Measurements from ENCODE around the gene SMIM41. TPM values are rescaled to one million over a fixed set of nuclear protein-coding genes. Genes with fewer than 3 reads are reported as not detected.

The SMIM41 gene
- total RNA-seq, 1 experiment from 2014 or later, result not detected

- no peak for DNase-seq (ENCODE audit: low read depth, low spot score)
- no peaks in the 10 kb centered on the region for H3K36me3 ChIP-seq (ENCODE audit: control insufficient read depth, insufficient read depth, low read length)
- H3K4me3 ChIP-seq (ENCODE audit: low read depth in 2 of 2, low read length in 2 of 2), result no peak overlapping the region
- no peaks in the 10 kb centered on the region for H3K9me3 ChIP-seq (ENCODE audit: control insufficient read depth, insufficient read depth, low read depth, low read length)
- H3K27me3 ChIP-seq (ENCODE audit: control insufficient read depth, insufficient read depth, low read length), result 0 out of 2 replicates have a peak, but pooled peaks cover 2% of the 10 kb centered on the region
- no TSS peak for BruUV-seq (replicated peaks)
- 0 out of 2 replicates have a peak, but pooled peaks cover 5% of the 10 kb centered on the region for H3K4me1 ChIP-seq (ENCODE audit: control insufficient read depth, insufficient read depth, low read length)
- TF ChIP-seq POLR2AphosphoS5 (IDR thresholded peaks at IDR 0.05; ENCODE audit: low read depth, low read length), result no peak
- H3K27ac ChIP-seq (ENCODE audit: low read length), result no peak overlapping the region
- no peak for ATAC-seq
- POLR2A ChIA-PET, result interaction anchor here (0.7 kb wide), 1 partner anchor 34 kb away, joined by 6 read pairs; the partner anchor contains the start of gene ATG101
- intact Hi-C loops (cut with micrococcal nuclease; ENCODE audit: unreplicated experiment) (no loop called here), in situ Hi-C loops (cut with HindIII; ENCODE audit: low pct_unique_long_range_greater_than_20kb, low sequenced_read_pairs) (no loop called here)
- CTCF ChIA-PET, result no interaction called here
Measured at GRCh38 chr12:52035190-52035589, 44.3 kb upstream of the SMIM41 start.

GRCh38 chr12:52035926-52036325 is 43.6 kb upstream of the SMIM41 start:
- no peak for ATAC-seq
- H3K36me3 ChIP-seq (ENCODE audit: control insufficient read depth, insufficient read depth, low read length), result no peaks in the 10 kb centered on the region
- DNase-seq (ENCODE audit: low read depth, low spot score), result no peak
- 0 out of 2 replicates have a peak, but pooled peaks cover 2% of the 10 kb centered on the region for H3K27me3 ChIP-seq (ENCODE audit: control insufficient read depth, insufficient read depth, low read length)
- no peak overlapping the region for H3K27ac ChIP-seq (ENCODE audit: low read length)
- POLR2A ChIA-PET, result interaction anchor here (0.7 kb wide), 1 partner anchor 34 kb away, joined by 6 read pairs; the partner anchor contains the start of gene ATG101
- CTCF ChIA-PET, result no interaction called here
- no peak for TF ChIP-seq CTCF (IDR thresholded peaks at IDR 0.05)
- TF ChIP-seq REST (IDR thresholded peaks at IDR 0.05; ENCODE audit: insufficient read depth in 1 of 2, low read depth in 2 of 2, low read length in 1 of 2), result no peak
- TF ChIP-seq POLR2AphosphoS5 (IDR thresholded peaks at IDR 0.05; ENCODE audit: low read depth, low read length), result no peak
- TF ChIP-seq TCF7L2 (IDR thresholded peaks at IDR 0.05; ENCODE audit: low read depth, low read length), result no peak
- no peak for TF ChIP-seq SIN3A (IDR thresholded peaks at IDR 0.05; ENCODE audit: borderline replicate concordance, insufficient read depth, low read depth, low read length)
- no TSS peak for BruUV-seq (replicated peaks)
- H3K9me3 ChIP-seq (ENCODE audit: control insufficient read depth, insufficient read depth, low read depth, low read length), result no peaks in the 10 kb centered on the region
- 0 out of 2 replicates have a peak, but pooled peaks cover 5% of the 10 kb centered on the region for H3K4me1 ChIP-seq (ENCODE audit: control insufficient read depth, insufficient read depth, low read length)
- in situ Hi-C loops (cut with HindIII; ENCODE audit: low pct_unique_long_range_greater_than_20kb, low sequenced_read_pairs) (no loop called here), intact Hi-C loops (cut with micrococcal nuclease; ENCODE audit: unreplicated experiment) (no loop called here)
- no peak overlapping the region for H3K4me3 ChIP-seq (ENCODE audit: low read depth in 2 of 2, low read length in 2 of 2)

- H3K4me1 ChIP-seq (ENCODE audit: control insufficient read depth, insufficient read depth, low read length), result 0 out of 2 replicates have a peak, but pooled peaks cover 5% of the 10 kb centered on the region
- no peaks in the 10 kb centered on the region for H3K9me3 ChIP-seq (ENCODE audit: control insufficient read depth, insufficient read depth, low read depth, low read length)
- no peaks in the 10 kb centered on the region for H3K36me3 ChIP-seq (ENCODE audit: control insufficient read depth, insufficient read depth, low read length)
- no TSS peak for BruUV-seq (replicated peaks)
- in situ Hi-C loops (cut with HindIII; ENCODE audit: low pct_unique_long_range_greater_than_20kb, low sequenced_read_pairs), result no loop called here
- ChIA-PET POLR2A (no interaction called here), CTCF (no interaction called here)
- no peak for TF ChIP-seq CTCF (IDR thresholded peaks at IDR 0.05)
- TF ChIP-seq TCF7L2 (IDR thresholded peaks at IDR 0.05; ENCODE audit: low read depth, low read length), result 0 out of 2 replicates have a peak, but pooled peaks have one; percentile 10
- no peak for TF ChIP-seq SIN3A (IDR thresholded peaks at IDR 0.05; ENCODE audit: borderline replicate concordance, insufficient read depth, low read depth, low read length)
- no peak for DNase-seq (ENCODE audit: low read depth, low spot score)
- ATAC-seq, result peak; percentile 58
- no peak overlapping the region for H3K27ac ChIP-seq (ENCODE audit: low read length)
- H3K4me3 ChIP-seq (ENCODE audit: low read depth in 2 of 2, low read length in 2 of 2), result peak overlapping the region; percentile 44 to 54
- intact Hi-C loops (cut with micrococcal nuclease; ENCODE audit: unreplicated experiment), result no loop called here
- 0 out of 2 replicates have a peak, but pooled peaks cover 2% of the 10 kb centered on the region for H3K27me3 ChIP-seq (ENCODE audit: control insufficient read depth, insufficient read depth, low read length)
Measured at GRCh38 chr12:52036587-52037171, 42.8 kb upstream of the SMIM41 start.

Data from Panc1 (cell line).